Fibroblast of lung (primary cell): Measurements from ENCODE around the gene APEX2.

Source experiments
- CTCF ChIP-seq, 2 donors: IDR thresholded peaks in 1 of 2; conservative IDR thresholded peaks in 1 of 2; 1 replicate in 1 of 2; 2 replicates in 1 of 2; pipeline ENCODE4 v1.5.1; 2011 to 2012; ENCODE audit warnings: low read length in 2 of 2, control low read depth in 1 of 2, inconsistent platforms in 1 of 2, low read depth in 1 of 2, mild to moderate bottlenecking in 1 of 2
- EZH2 ChIP-seq: IDR thresholded peaks from 2 replicates; pipeline ENCODE4 v1.5.1; 2012; ENCODE audit warnings: low read length, control low read depth, mild to moderate bottlenecking; ENCODE audit errors: missing control alignments

- no peak for TF ChIP-seq CTCF (conservative IDR thresholded peaks at IDR 0.05 in 1 of 2, IDR thresholded peaks at IDR 0.05 in 1 of 2; ENCODE audit: low read depth in 1 of 2, low read length in 2 of 2)
- no peak for TF ChIP-seq EZH2
Observed at GRCh38 chrX:54979432-54979831, 20.7 kb upstream of the APEX2 start.
